H1 (cell line): Measurements from ENCODE around the gene RER1. TPM values are rescaled to one million over a fixed set of nuclear protein-coding genes. Genes with fewer than 3 reads are reported as not detected.

Source experiments
- CTCF ChIA-PET: fragments of 300-600 bp; sonication (Branson Sonifier 250); formaldehyde crosslinking; loops from one replicate; lab custom pipeline; 2021; ENCODE audit not compliant: partially characterized antibody; lab: Charles Lee
- POLR2A ChIA-PET: fragments of 300-600 bp; sonication (Branson Sonifier 250); formaldehyde crosslinking; loops from one replicate; lab custom pipeline; 2021; ENCODE audit warnings: inconsistent platforms; ENCODE audit not compliant: partially characterized antibody; lab: Charles Lee
- DNase-seq, 2 experiments: peaks; one replicate each; pipeline versions ENCODE4 v3.0.0 to v3.0.0-alpha.2; 2010 to 2022; ENCODE audit warnings: low spot score in 2 of 2, low read depth in 1 of 2, mixed read lengths in 1 of 2
- FAIRE-seq: peaks from 2 replicates; lab custom pipeline; 2011; peaks lifted over from hg19 to GRCh38; lab: Jason Lieb, UNC
- H2AFZ ChIP-seq: 2 replicates; pipeline ENCODE4 v1.8.1; 2012; ENCODE audit warnings: low read length, inconsistent platforms
- H2AK5ac ChIP-seq: 2 replicates; pipeline ENCODE4 v1.6.1; 2013; ENCODE audit warnings: low read depth, low read length
- H2BK120ac ChIP-seq: replicated peaks from 2 replicates; pipeline ENCODE3; 2013; ENCODE audit warnings: low read depth, low read length, inconsistent platforms
- H2BK12ac ChIP-seq: 2 replicates; pipeline ENCODE4 v1.6.1; 2013; ENCODE audit warnings: low read depth, low read length
- H2BK15ac ChIP-seq: 2 replicates; pipeline ENCODE4 v1.6.1; 2013; ENCODE audit warnings: low read length
- H2BK20ac ChIP-seq: 2 replicates; pipeline ENCODE4 v1.6.1; 2013; ENCODE audit warnings: low read length
- H2BK5ac ChIP-seq: 2 replicates; pipeline ENCODE4 v1.6.1; 2013; ENCODE audit warnings: low read depth, low read length
- H3K14ac ChIP-seq: 2 replicates; pipeline ENCODE4 v1.6.1; 2013; ENCODE audit warnings: inconsistent platforms; ENCODE audit not compliant: insufficient read length
- H3K18ac ChIP-seq: 2 replicates; pipeline ENCODE4 v1.6.1; 2013; ENCODE audit warnings: low read length; ENCODE audit errors: extremely low read depth
- H3K23ac ChIP-seq: 2 replicates; pipeline ENCODE4 v1.6.1; 2013; ENCODE audit warnings: inconsistent platforms; ENCODE audit not compliant: insufficient read length
- H3K23me2 ChIP-seq: 2 replicates; pipeline ENCODE4 v1.6.1; 2013; ENCODE audit warnings: low read depth, low read length
- H3K27ac ChIP-seq: 2 replicates; pipeline ENCODE4 v1.6.1; 2011; ENCODE audit warnings: low read depth, low read length, inconsistent platforms
- H3K27me3 ChIP-seq, 4 experiments: replicated peaks in 1 of 4; 1 replicate in 1 of 4; 2 replicates in 3 of 4; pipeline versions ENCODE4 v1.6.1 to v1.8.1; 2011 to 2013; ENCODE audit warnings: low read length in 3 of 4, mild to moderate bottlenecking in 3 of 4, inconsistent platforms in 2 of 4, mixed read lengths in 2 of 4, moderate library complexity in 1 of 4; ENCODE audit not compliant: control insufficient read depth in 3 of 4, insufficient read depth in 3 of 4; ENCODE audit errors: extremely low read depth in 1 of 4
- H3K36me3 ChIP-seq, 4 experiments: 2 replicates each; pipeline versions ENCODE4 v1.6.1 to v1.8.1; 2011 to 2013; ENCODE audit warnings: mild to moderate bottlenecking in 4 of 4, low read length in 3 of 4, moderate library complexity in 2 of 4, control low read depth in 1 of 4, inconsistent platforms in 1 of 4; ENCODE audit not compliant: insufficient read depth in 4 of 4, control insufficient read depth in 2 of 4
- H3K4ac ChIP-seq: replicated peaks from 2 replicates; pipeline ENCODE3; 2013; ENCODE audit warnings: low read length, low read depth, mixed read lengths, inconsistent platforms; ENCODE audit not compliant: insufficient read length
- H3K4me1 ChIP-seq, 4 experiments: replicated peaks in 1 of 4; 1 replicate in 1 of 4; 2 replicates in 3 of 4; pipeline versions ENCODE4 v1.6.1 to v1.8.1; 2011 to 2013; ENCODE audit warnings: low read length in 3 of 4, inconsistent platforms in 2 of 4, mixed read lengths in 1 of 4; ENCODE audit not compliant: insufficient read depth in 4 of 4, control insufficient read depth in 3 of 4
- H3K4me2 ChIP-seq, 2 experiments: 2 replicates each; pipeline versions ENCODE4 v1.6.1 to v1.8.1; 2011 to 2013; ENCODE audit warnings: low read depth in 2 of 2, low read length in 2 of 2, control low read depth in 1 of 2, inconsistent platforms in 1 of 2, mild to moderate bottlenecking in 1 of 2; ENCODE audit not compliant: insufficient read depth in 1 of 2
- H3K4me3 ChIP-seq, 4 experiments: fragments of 200-600, 300-600 bp in 1 of 4; sonication (generic), shearing (Covaris generic), sonication (Bioruptor Twin) in 1 of 4; 2 replicates each; pipeline versions ENCODE4 v1.5.1 to v1.8.1; 2011 to 2016; ENCODE audit warnings: low read length in 4 of 4, low read depth in 3 of 4, control low read depth in 2 of 4, inconsistent platforms in 2 of 4, mild to moderate bottlenecking in 2 of 4, mixed read lengths in 1 of 4, moderate library complexity in 1 of 4; ENCODE audit not compliant: insufficient read depth in 2 of 4; ENCODE audit errors: extremely low read depth in 1 of 4
- H3K56ac ChIP-seq: replicated peaks from 2 replicates; pipeline ENCODE3; 2013; ENCODE audit warnings: low read depth, mild to moderate bottlenecking, mixed read lengths, low read length, inconsistent platforms; ENCODE audit not compliant: insufficient read length
- H3K79me1 ChIP-seq: 2 replicates; pipeline ENCODE4 v1.6.1; 2013; ENCODE audit warnings: low read depth, low read length, control low read depth
- H3K79me2 ChIP-seq, 2 experiments: 2 replicates each; pipeline versions ENCODE4 v1.6.1 to v1.8.1; 2012 to 2013; ENCODE audit warnings: low read length in 2 of 2, mild to moderate bottlenecking in 2 of 2, inconsistent platforms in 1 of 2; ENCODE audit not compliant: insufficient read depth in 2 of 2, control insufficient read depth in 1 of 2
- H3K9ac ChIP-seq, 4 experiments: replicated peaks in 1 of 4; 1 replicate in 1 of 4; 2 replicates in 3 of 4; pipeline versions ENCODE4 v1.6.1 to v1.8.1; 2011 to 2013; ENCODE audit warnings: low read depth in 3 of 4, low read length in 3 of 4, control low read depth in 2 of 4, mild to moderate bottlenecking in 2 of 4, moderate library complexity in 2 of 4, inconsistent platforms in 1 of 4; ENCODE audit errors: extremely low read depth in 1 of 4
- H3K9me3 ChIP-seq, 2 experiments: 2 replicates each; pipeline versions ENCODE4 v1.6.1 to v1.8.1; 2012 to 2013; ENCODE audit warnings: mild to moderate bottlenecking in 2 of 2, moderate library complexity in 2 of 2, control low read depth in 1 of 2, inconsistent platforms in 1 of 2, low read depth in 1 of 2, low read length in 1 of 2, mixed read lengths in 1 of 2; ENCODE audit not compliant: insufficient read depth in 2 of 2
- H4K20me1 ChIP-seq, 2 experiments: replicated peaks in 1 of 2; 2 replicates each; pipeline versions ENCODE3 to v1.8.1; 2011 to 2013; ENCODE audit warnings: inconsistent platforms in 2 of 2, low read length in 2 of 2, mild to moderate bottlenecking in 1 of 2; ENCODE audit not compliant: insufficient read depth in 2 of 2, control insufficient read depth in 1 of 2
- H4K5ac ChIP-seq: 2 replicates; pipeline ENCODE4 v1.6.1; 2013; ENCODE audit warnings: low read length, low read depth, mixed read lengths, inconsistent platforms; ENCODE audit not compliant: insufficient read length
- H4K8ac ChIP-seq: 2 replicates; pipeline ENCODE4 v1.8.0; 2013; ENCODE audit warnings: mild to moderate bottlenecking, moderate library complexity, low read length, inconsistent platforms; ENCODE audit not compliant: insufficient read depth; ENCODE audit errors: extremely low read depth
- H4K91ac ChIP-seq: replicated peaks from 2 replicates; pipeline ENCODE3; 2013; ENCODE audit warnings: low read length, mixed read lengths, inconsistent platforms; ENCODE audit not compliant: insufficient read length
- YY1 ChIP-seq: IDR thresholded peaks from 2 replicates; pipeline ENCODE4 v1.6.1; 2011; ENCODE audit warnings: low read depth, mild to moderate bottlenecking, low read length
- WGBS, 2 experiments: shearing (Covaris generic) in 1 of 2; methylation state at CpG; one replicate each; pipeline versions ENCODE4 v1.1.6 to v1.1.7; 2013 to 2015; ENCODE audit warnings: low lambda C conversion rate in 2 of 2, mixed read lengths in 2 of 2, inconsistent platforms in 1 of 2, low coverage in 1 of 2, missing lambda C conversion rate in 1 of 2; ENCODE audit not compliant: insufficient replicate concordance in 2 of 2, insufficient coverage in 1 of 2, insufficient read length in 1 of 2; ENCODE audit errors: extremely low coverage in 1 of 2, missing lambda C conversion rate in 1 of 2; 5-methylcytosine and 5-hydroxymethylcytosine counted together
- polyA plus RNA-seq, 7 experiments: library from polyadenylated mRNA; depleted of rRNA in 3 of 7; stranded (reverse) in 5 of 7; unstranded in 2 of 7; fragments of >200 nt in 5 of 7; fragments of 200-250 nt in 2 of 7; gene quantifications; 1 replicate in 5 of 7; 2 replicates in 1 of 7; 4 replicates in 1 of 7; pipeline versions ENCODE4 v1.2.1 to v1.2.3, GENCODE V29; 2011 to 2013; ENCODE audit warnings: missing spikeins in 2 of 7, mixed read lengths in 2 of 7
- total RNA-seq: library from RNA; stranded (reverse); fragmentation: NEBNext Ultra II Directional; extraction: Animal tissue kit (Norgen Biotek cat#: 25700); gene quantifications from 2 replicates; pipeline ENCODE4 v1.2.1, GENCODE V29; 2021

The RER1 gene
- total and polyA plus RNA-seq, 2 of the 8 experiments (the other 6 are each of a cell fraction or from before 2014, with no cell fraction given), result 102 to 134 TPM

GRCh38 chr1:2415337-2415736, 23.7 kb downstream of the RER1 start:
- H3K4me1 ChIP-seq, result peaks cover 0 to 14% (median 11%) of the 10 kb centered on the region in 4 experiments; a peak in 5 of 7 replicates
- H2AFZ ChIP-seq, result no peak overlapping the region
- H3K23me2 ChIP-seq, result peaks cover 15% of the 10 kb centered on the region
- no peak overlapping the region for H2BK20ac ChIP-seq
- FAIRE-seq (no peak), DNase-seq (no peak)
- ChIA-PET POLR2A (interaction anchor here (1.3 kb wide), 1 partner anchor 9 kb away, joined by 3 read pairs; no protein-coding TSS in a partner anchor), CTCF (interaction anchor here (0.9 to 6.6 kb wide), 11 partner anchors 16 to 1296 kb away, joined by 3 to 48 read pairs (median 5); partner anchors contain the start of gene FAAP20)
- H3K27ac ChIP-seq, result no peak overlapping the region
- no peaks in the 10 kb centered on the region for H3K36me3 ChIP-seq
- no peak overlapping the region for H4K5ac ChIP-seq
- peaks cover 0 to 6% of the 10 kb centered on the region in 2 experiments; a peak in 1 of 4 replicates for H3K79me2 ChIP-seq
- H3K18ac ChIP-seq, result no peak overlapping the region
- no peak overlapping the region for H2AK5ac ChIP-seq
- H3K9me3 ChIP-seq, result no peaks in the 10 kb centered on the region
- H2BK12ac ChIP-seq, result no peak overlapping the region
- H3K79me1 ChIP-seq, result no peaks in the 10 kb centered on the region
- no peak overlapping the region for H3K9ac ChIP-seq
- H4K20me1 ChIP-seq, result peaks cover 0 to 4% of the 10 kb centered on the region in 2 experiments
- H3K4ac ChIP-seq, result no peak overlapping the region
- H3K56ac ChIP-seq, result no peak overlapping the region
- no peak overlapping the region for H3K14ac ChIP-seq
- no peak overlapping the region for H2BK15ac ChIP-seq
- no peak overlapping the region for H3K4me2 ChIP-seq
- no peak overlapping the region for H3K23ac ChIP-seq
- no peak overlapping the region for H3K4me3 ChIP-seq
- H3K27me3 ChIP-seq, result peaks cover 0 to 2% (median 0%) of the 10 kb centered on the region in 4 experiments; a peak in 2 of 7 replicates
- no peak overlapping the region for H4K8ac ChIP-seq
- no peak overlapping the region for H2BK5ac ChIP-seq
- H4K91ac ChIP-seq, result no peak overlapping the region
- WGBS, 2 experiments, result 86% methylated on average over 11 of the region's 11 CpGs; no CpG with 5 or more reads in 1 of the 2 experiments
- no peak overlapping the region for H2BK120ac ChIP-seq
- no peak for TF ChIP-seq YY1
